Stimulated activated CD4-positive, alpha-beta T cell treated with anti-CD3 and anti-CD28 coated beads, Interleukin-15, amount 100 ng/mL, for 1 hour (primary cell): ENCODE results near the gene SEMA3G.
A peak's percentile ranks its signal among the peaks of the same experiment; 100 is the strongest.

Experiments used
- DNase-seq, 2 donors: peaks; one replicate each; pipeline ENCODE4 v3.0.0-alpha.2; 2020; ENCODE audit warnings: low read depth in 1 of 2, low spot score in 1 of 2

The SEMA3G gene

GRCh38 chr3:52454938-52455282 lies 10.0 kb upstream of the SEMA3G start:
- no peak for DNase-seq

GRCh38 chr3:52454250-52454937 lies 9.5 kb upstream of the SEMA3G start:
- no peak for DNase-seq

GRCh38 chr3:52453496-52454249 lies 8.8 kb upstream of the SEMA3G start, which contains the start of gene TNNC1:
TNNC1 (minus strand) TSS chr3:52454041; CDS start chr3:52454015, 26 bp downstream.
- no peak for DNase-seq

GRCh38 chr3:52452570-52453221 lies 7.8 kb upstream of the SEMA3G start:
- DNase-seq = no peak

- DNase-seq = no peak
Observed at GRCh38 chr3:52452126-52452525, 7.2 kb upstream of the SEMA3G start.

- DNase-seq = no peak
Observed at GRCh38 chr3:52451237-52452083, 6.6 kb upstream of the SEMA3G start.

GRCh38 chr3:52450489-52451236 lies 5.8 kb upstream of the SEMA3G start:
- no peak for DNase-seq

GRCh38 chr3:52447512-52448355 lies 2.8 kb upstream of the SEMA3G start:
- no peak for DNase-seq

- DNase-seq = peak; percentile 51 to 52
Observed at GRCh38 chr3:52446631-52447511, 2.0 kb upstream of the SEMA3G start.

- DNase-seq = no peak
Observed at GRCh38 chr3:52446042-52446441, 1.1 kb upstream of the SEMA3G start.

- DNase-seq = no peak
Observed at GRCh38 chr3:52443791-52444687, 864 bp downstream of the SEMA3G start.

GRCh38 chr3:52443268-52443610 lies 1.7 kb downstream of the SEMA3G start:
- no peak for DNase-seq

GRCh38 chr3:52442409-52443267 lies 2.3 kb downstream of the SEMA3G start:
- no peak for DNase-seq

GRCh38 chr3:52441772-52442332 lies 3.1 kb downstream of the SEMA3G start:
- DNase-seq = no peak

- no peak for DNase-seq
Observed at GRCh38 chr3:52441091-52441771, 3.7 kb downstream of the SEMA3G start.

- no peak for DNase-seq
Observed at GRCh38 chr3:52440671-52441070, 4.2 kb downstream of the SEMA3G start.
